ENCODE measurements around the gene CHD2. TPM values are rescaled to one million over a fixed set of nuclear protein-coding genes. Genes with fewer than 3 reads are reported as not detected.

CHD2 gene
- total RNA-seq, 1 donor from 2014 or later = 65.6 TPM

DNA sequence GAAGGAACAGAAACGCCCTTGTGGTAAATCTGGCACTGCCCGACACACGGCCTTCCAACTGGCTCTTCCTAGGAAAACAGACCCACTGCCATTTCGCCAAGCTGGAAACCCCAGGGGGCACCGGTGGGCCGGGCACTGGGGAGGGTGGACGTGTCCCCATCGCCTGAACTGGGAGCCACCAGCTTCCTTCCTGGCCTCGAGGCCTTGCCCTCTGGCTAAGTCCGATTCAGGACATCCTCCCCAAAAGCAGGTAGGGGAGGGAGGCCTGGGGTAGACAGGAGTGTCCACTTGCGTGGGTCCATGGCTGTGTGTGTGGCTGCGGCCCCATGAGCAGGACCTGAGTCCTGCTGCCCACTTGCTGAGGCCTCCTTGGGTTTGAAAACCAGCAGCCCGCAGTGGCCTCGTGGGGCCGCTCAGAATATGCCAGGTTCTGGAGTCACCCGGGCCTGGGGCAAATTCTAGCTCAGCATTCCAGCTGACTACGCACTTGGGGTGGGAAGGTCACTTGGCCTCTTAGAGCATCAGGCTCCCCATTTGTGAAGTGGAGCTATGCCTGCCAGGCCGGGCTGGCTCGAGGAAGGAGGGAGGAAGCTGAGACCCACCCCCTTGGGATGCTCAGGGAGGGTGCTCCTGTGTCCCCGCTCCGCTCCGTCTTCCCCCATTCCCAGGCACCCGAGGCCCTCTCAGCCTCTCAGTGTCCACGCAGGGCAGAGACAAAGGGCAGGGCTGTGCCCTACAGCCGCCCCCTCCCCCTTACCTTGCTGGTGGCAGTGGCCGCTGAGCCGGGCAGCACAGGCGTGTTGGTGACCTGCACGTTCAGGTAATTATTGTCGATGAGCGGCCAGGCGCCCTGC lies 151.3 kb downstream of the CHD2 start:
- H3K4me3 ChIP-seq (ENCODE audit: low read depth, low read length) = no peak overlapping the region
- no peak for FAIRE-seq
- H3K27me3 ChIP-seq (ENCODE audit: control insufficient read depth, insufficient read depth, low read length) = peaks cover 5% of the 10 kb centered on the region
- DNase-seq (ENCODE audit: low read depth) = no peak
- H3K36me3 ChIP-seq (ENCODE audit: control insufficient read depth, insufficient read depth, low read length) = no peaks in the 10 kb centered on the region
- TF ChIP-seq, protein P1, sequence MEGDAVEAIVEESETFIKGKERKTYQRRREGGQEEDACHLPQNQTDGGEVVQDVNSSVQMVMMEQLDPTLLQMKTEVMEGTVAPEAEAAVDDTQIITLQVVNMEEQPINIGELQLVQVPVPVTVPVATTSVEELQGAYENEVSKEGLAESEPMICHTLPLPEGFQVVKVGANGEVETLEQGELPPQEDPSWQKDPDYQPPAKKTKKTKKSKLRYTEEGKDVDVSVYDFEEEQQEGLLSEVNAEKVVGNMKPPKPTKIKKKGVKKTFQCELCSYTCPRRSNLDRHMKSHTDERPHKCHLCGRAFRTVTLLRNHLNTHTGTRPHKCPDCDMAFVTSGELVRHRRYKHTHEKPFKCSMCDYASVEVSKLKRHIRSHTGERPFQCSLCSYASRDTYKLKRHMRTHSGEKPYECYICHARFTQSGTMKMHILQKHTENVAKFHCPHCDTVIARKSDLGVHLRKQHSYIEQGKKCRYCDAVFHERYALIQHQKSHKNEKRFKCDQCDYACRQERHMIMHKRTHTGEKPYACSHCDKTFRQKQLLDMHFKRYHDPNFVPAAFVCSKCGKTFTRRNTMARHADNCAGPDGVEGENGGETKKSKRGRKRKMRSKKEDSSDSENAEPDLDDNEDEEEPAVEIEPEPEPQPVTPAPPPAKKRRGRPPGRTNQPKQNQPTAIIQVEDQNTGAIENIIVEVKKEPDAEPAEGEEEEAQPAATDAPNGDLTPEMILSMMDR (IDR thresholded peaks at IDR 0.05; ENCODE audit: insufficient read depth, low read length, severe bottlenecking) = no peak

DNA sequence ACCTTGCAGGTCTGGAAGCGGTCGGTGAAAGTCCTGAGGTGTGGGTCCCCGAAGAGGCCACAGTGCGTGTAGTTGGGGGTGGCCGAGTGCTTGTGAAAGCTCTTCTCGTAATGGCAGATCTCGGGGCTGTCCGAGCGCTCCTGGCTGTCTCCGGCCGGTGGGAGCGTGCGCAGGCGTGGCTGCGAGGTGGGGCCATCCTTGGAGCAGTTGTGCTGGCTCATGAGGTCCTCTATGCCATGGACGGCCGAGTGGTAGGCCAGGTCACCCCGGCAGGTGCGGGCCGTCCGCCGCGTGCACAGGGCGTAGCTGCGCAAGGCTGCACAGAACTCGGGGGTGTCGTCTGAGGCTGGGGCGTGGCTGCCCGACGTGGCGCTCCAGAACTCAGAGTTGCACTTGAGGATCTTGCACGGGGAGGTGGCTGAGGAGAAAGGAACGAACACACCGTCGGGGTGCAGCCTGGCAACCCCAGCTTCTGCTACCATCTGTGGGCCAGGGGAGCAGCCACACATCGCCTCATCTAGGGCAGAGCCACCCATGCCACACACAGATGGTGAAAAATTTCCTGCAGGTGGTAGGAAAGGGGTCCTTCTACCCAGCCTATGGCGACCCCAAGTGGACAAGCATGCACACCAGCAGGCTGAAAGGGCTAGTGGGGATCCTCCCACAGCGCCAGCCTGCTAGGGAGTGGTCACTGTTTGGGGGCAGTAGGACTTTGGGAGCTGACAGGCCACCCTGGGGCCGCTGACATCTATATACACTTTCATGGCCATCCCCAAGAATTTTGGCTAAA lies 152.2 kb downstream of the CHD2 start:
- Histone ChIP-seq H3K4me3 (ENCODE audit: low read depth, low read length) (no peak overlapping the region), H3K27me3 (ENCODE audit: control insufficient read depth, insufficient read depth, low read length) (peaks cover 5% of the 10 kb centered on the region), H3K36me3 (ENCODE audit: control insufficient read depth, insufficient read depth, low read length) (no peaks in the 10 kb centered on the region)
- TF ChIP-seq, protein P1 (IDR thresholded peaks at IDR 0.05; ENCODE audit: insufficient read depth, low read length, severe bottlenecking) = no peak
- DNase-seq (ENCODE audit: low read depth) = no peak
- FAIRE-seq = no peak

DNA sequence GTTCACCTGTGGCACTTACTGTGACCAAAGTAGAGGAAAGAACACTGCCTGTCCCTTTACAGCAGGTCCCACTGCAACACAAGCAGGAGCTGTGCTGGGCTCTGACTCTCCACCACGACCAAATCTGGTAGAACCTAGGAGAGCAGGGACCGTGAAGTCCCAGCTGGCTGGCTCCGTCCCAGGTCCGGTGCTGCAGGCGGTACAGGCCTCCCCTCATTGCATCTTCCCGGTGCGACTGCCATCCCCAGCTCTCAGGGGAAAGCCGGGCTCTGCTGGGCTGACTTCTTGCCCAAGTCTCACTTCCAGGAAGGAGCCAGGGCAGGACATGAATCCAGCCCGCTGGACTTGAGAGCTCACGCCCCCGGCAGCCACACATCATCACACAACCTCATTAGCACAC lies 155.1 kb downstream of the CHD2 start:
- DNase-seq (ENCODE audit: low read depth) = no peak
- Histone ChIP-seq H3K4me3 (ENCODE audit: low read depth, low read length) (no peak overlapping the region), H3K27me3 (ENCODE audit: control insufficient read depth, insufficient read depth, low read length) (no peaks in the 10 kb centered on the region), H3K36me3 (ENCODE audit: control insufficient read depth, insufficient read depth, low read length) (no peaks in the 10 kb centered on the region)
- FAIRE-seq = no peak
- TF ChIP-seq, protein P1 (IDR thresholded peaks at IDR 0.05; ENCODE audit: insufficient read depth, low read length, severe bottlenecking) = no peak

DNA sequence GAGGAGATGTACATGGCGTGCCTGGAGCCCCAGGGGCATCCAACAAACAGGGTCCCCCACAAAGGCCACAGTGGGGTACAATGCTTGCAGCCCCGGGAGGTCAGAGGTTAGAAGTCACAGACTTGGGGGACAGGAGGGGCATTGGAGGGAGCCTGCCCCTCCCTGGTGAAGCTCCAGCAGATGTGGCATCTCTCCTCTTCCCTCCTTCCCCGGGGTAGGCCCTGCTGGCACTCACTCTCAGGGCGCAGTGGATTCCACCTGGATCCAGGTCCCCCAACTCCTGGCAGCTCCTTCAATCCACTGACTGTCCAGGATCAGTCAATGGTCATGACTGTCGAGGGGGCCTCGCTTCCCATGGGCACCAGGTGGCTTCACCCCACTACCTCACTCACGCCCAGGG lies 156.7 kb downstream of the CHD2 start:
- H3K27me3 ChIP-seq (ENCODE audit: control insufficient read depth, insufficient read depth, low read length) = no peaks in the 10 kb centered on the region
- TF ChIP-seq, protein P1 (IDR thresholded peaks at IDR 0.05; ENCODE audit: insufficient read depth, low read length, severe bottlenecking) = no peak
- FAIRE-seq (no peak), DNase-seq (ENCODE audit: low read depth) (no peak)
- no peak overlapping the region for H3K4me3 ChIP-seq (ENCODE audit: low read depth, low read length)
- no peaks in the 10 kb centered on the region for H3K36me3 ChIP-seq (ENCODE audit: control insufficient read depth, insufficient read depth, low read length)

DNA sequence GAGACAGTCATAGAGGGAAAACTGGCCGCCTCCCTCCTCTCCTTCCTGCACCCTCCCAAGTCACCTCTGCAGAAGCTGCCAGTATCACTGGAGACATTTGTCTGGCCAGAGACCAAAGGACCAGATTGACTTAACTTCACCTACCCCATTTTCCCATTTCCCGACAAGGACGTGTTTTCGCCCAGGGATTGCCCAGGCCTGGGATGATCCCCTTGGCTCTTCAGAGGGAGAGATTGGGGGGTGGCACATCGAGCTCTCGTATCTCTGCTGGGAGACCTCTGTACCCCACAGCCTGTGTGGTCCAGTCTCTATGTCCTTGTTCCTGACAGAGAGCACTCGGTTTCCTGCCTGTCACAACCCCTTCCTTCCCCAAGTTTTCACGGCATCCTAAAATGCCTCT lies 157.5 kb downstream of the CHD2 start:
- TF ChIP-seq, protein P1 (IDR thresholded peaks at IDR 0.05; ENCODE audit: insufficient read depth, low read length, severe bottlenecking) = no peak
- no peaks in the 10 kb centered on the region for H3K27me3 ChIP-seq (ENCODE audit: control insufficient read depth, insufficient read depth, low read length)
- DNase-seq (ENCODE audit: low read depth) = no peak
- H3K36me3 ChIP-seq (ENCODE audit: control insufficient read depth, insufficient read depth, low read length) = no peaks in the 10 kb centered on the region
- peak; percentile 58 for FAIRE-seq
- H3K4me3 ChIP-seq (ENCODE audit: low read depth, low read length) = no peak overlapping the region
